RWPE2 (cell line): ENCODE data around the gene GYPA.
"Not testable (repeated sequence)": the region's sequence is repeated elsewhere in the genome, so short reads cannot be mapped to it uniquely, and the experiment has no call there.

Source experiments
- ATAC-seq: fragments of 200-7000 bp; cut with Tn5 transposase; 3 replicates; pipeline ENCODE4 v1.9.1; 2021; ENCODE audit warnings: low read depth
- DNase-seq: peaks from one replicate; pipeline ENCODE4 v3.0.0-alpha.2; 2020; ENCODE audit warnings: low spot score
- H3K27ac ChIP-seq: fragments of 450-650 bp; 2 replicates; pipeline ENCODE4 v1.5.1; 2017; ENCODE audit warnings: mild to moderate bottlenecking; ENCODE audit not compliant: poor library complexity, severe bottlenecking
- H3K27me3 ChIP-seq: fragments of 250-450 bp; sonication (Bioruptor Pico); 2 replicates; pipeline ENCODE4 v1.5.1; 2021; ENCODE audit warnings: mild to moderate bottlenecking, moderate library complexity; ENCODE audit not compliant: insufficient read depth, poor library complexity, severe bottlenecking
- H3K36me3 ChIP-seq: fragments of 250-450 bp; sonication (Bioruptor Pico); 2 replicates; pipeline ENCODE4 v1.5.1; 2020; ENCODE audit warnings: low read depth, mild to moderate bottlenecking, moderate library complexity
- H3K4me1 ChIP-seq: fragments of 250-450 bp; sonication (Bioruptor Pico); 2 replicates; pipeline ENCODE4 v1.5.1; 2021; ENCODE audit warnings: mild to moderate bottlenecking, moderate library complexity; ENCODE audit not compliant: insufficient read depth, poor library complexity, severe bottlenecking
- H3K4me3 ChIP-seq: fragments of 250-450 bp; sonication (Bioruptor Pico); 2 replicates; pipeline ENCODE4 v1.5.1; 2021; ENCODE audit warnings: mild to moderate bottlenecking, moderate library complexity; ENCODE audit not compliant: severe bottlenecking
- H3K9me3 ChIP-seq: fragments of 250-450 bp; sonication (Bioruptor Pico); 2 replicates; pipeline ENCODE4 v1.5.1; 2021; ENCODE audit warnings: mild to moderate bottlenecking, moderate library complexity; ENCODE audit not compliant: severe bottlenecking
- TF ChIP-seq, protein P1 (sequence below): fragments of 450-650 bp; IDR thresholded peaks from one replicate; pipeline ENCODE4 v1.5.1; 2017; ENCODE audit warnings: mild to moderate bottlenecking, moderate library complexity; ENCODE audit not compliant: poor library complexity, severe bottlenecking

Gene GYPA

GRCh38 chr4:144090744-144091143 is 49.8 kb downstream of the GYPA start:
- no peaks in the 10 kb centered on the region for H3K9me3 ChIP-seq
- DNase-seq (no peak), ATAC-seq (no peak)
- TF ChIP-seq, protein P1, sequence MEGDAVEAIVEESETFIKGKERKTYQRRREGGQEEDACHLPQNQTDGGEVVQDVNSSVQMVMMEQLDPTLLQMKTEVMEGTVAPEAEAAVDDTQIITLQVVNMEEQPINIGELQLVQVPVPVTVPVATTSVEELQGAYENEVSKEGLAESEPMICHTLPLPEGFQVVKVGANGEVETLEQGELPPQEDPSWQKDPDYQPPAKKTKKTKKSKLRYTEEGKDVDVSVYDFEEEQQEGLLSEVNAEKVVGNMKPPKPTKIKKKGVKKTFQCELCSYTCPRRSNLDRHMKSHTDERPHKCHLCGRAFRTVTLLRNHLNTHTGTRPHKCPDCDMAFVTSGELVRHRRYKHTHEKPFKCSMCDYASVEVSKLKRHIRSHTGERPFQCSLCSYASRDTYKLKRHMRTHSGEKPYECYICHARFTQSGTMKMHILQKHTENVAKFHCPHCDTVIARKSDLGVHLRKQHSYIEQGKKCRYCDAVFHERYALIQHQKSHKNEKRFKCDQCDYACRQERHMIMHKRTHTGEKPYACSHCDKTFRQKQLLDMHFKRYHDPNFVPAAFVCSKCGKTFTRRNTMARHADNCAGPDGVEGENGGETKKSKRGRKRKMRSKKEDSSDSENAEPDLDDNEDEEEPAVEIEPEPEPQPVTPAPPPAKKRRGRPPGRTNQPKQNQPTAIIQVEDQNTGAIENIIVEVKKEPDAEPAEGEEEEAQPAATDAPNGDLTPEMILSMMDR, result no peak
- no peaks in the 10 kb centered on the region for H3K4me1 ChIP-seq
- no peaks in the 10 kb centered on the region for H3K27me3 ChIP-seq
- no peak overlapping the region for H3K4me3 ChIP-seq
- H3K27ac ChIP-seq, result no peak overlapping the region
- no peaks in the 10 kb centered on the region for H3K36me3 ChIP-seq

GRCh38 chr4:144082053-144082452 is 58.5 kb downstream of the GYPA start:
- H3K4me3 ChIP-seq, H3K27ac ChIP-seq, H3K27me3 ChIP-seq, H3K4me1 ChIP-seq, H3K9me3 ChIP-seq, ATAC-seq, DNase-seq, H3K36me3 ChIP-seq: not testable (repeated sequence)

- H3K4me3 ChIP-seq, H3K27me3 ChIP-seq, H3K27ac ChIP-seq, ATAC-seq, H3K9me3 ChIP-seq, H3K4me1 ChIP-seq, H3K36me3 ChIP-seq, DNase-seq: not testable (repeated sequence)
These were observed 60.4 kb downstream of the GYPA start for GRCh38 chr4:144080135-144080534.

- not testable (repeated sequence) for H3K27ac ChIP-seq, H3K4me3 ChIP-seq, DNase-seq, ATAC-seq, H3K9me3 ChIP-seq, H3K27me3 ChIP-seq, H3K4me1 ChIP-seq, H3K36me3 ChIP-seq
These were observed 61.8 kb downstream of the GYPA start for GRCh38 chr4:144078746-144079145.

DNA sequence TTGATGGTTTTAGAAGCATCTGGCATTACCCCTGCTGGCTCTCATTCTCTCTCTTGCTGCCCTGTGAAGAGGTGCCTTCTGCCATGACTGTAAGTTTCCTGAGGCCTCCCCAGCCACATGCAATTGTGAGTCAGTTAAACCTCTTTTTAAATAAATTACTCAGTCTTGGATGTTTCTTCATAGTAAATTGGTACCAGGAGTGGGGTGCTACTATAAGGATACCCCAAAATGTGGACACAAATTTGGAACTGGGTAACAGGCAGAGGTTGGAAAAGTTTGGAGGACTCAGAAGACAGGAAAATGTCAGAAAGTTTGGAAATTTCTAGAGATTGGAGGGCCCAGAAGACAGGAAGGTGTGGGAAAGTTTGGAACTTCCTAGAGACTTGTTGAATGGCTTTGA is 79.0 kb downstream of the GYPA start:
- H3K4me3 ChIP-seq, ATAC-seq, DNase-seq, H3K36me3 ChIP-seq, H3K27me3 ChIP-seq, H3K4me1 ChIP-seq, H3K27ac ChIP-seq, H3K9me3 ChIP-seq: not testable (repeated sequence)

GRCh38 chr4:144060234-144060859 is 80.2 kb downstream of the GYPA start:
- not testable (repeated sequence) for DNase-seq, H3K9me3 ChIP-seq, H3K27me3 ChIP-seq, H3K4me3 ChIP-seq, H3K27ac ChIP-seq, ATAC-seq, H3K4me1 ChIP-seq, H3K36me3 ChIP-seq
